Left hindlimb (tissue), 1 donor: Measurements from ENCODE around the gene SPECC1L.

Experiments
- DNase-seq: peaks from one replicate; pipeline ENCODE4 v3.0.0-alpha.2; 2018

Gene SPECC1L

GRCh38 chr22:24402460-24403192, 132.0 kb downstream of the SPECC1L start:
- no peak for DNase-seq

- no peak for DNase-seq
Measured at GRCh38 chr22:24403346-24403745, 132.7 kb downstream of the SPECC1L start.

GRCh38 chr22:24404561-24405275, 134.1 kb downstream of the SPECC1L start:
- DNase-seq, result no peak

- DNase-seq, result no peak
Measured at GRCh38 chr22:24405631-24406321, 135.1 kb downstream of the SPECC1L start.

DNA sequence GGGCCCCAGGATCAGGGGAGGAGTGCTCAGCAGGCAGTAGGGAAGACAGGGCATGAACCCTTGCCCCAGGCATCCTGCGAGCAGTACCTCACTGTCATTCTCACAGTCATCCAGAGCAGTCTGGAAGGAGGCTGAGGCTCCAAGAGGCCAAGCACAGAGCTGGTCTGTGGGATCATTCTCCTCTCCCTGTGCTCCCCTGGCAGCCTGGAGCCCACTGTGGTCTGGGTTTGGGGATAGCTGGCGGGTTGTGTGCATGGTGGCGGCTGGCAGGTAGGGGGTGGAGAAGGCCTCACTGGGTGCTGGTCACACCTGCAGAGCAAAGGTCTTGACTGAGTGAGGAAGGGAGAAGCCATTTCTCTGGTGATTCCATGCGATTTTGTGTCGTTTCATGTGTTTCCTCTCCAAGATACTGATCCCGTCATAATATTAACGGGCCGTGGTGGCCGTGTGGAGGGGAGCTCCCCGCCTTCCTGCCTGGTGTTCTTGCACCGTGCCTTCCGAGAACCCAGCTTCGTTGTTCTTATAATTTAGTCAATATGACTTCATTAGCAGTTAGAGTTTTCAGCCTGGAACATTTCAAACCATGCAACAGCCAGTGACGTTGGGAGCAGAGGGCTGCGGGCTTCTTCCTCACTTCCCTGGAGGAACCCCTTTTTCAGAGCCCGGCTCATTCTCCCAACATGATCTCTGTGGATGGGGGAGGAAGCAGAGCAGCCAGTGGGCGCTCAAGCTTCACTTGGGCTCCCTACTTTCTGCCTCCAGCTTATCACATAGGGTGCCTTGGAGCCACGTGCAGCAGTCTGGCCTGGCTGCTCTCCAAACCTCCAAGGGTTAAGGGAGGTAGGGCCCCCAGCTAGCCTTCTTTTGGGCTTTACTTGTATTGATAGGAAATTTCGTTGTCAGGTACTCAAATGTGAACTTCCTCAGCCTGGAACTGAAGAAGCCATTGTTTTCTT, 136.0 kb downstream of the SPECC1L start:
- no peak for DNase-seq

DNA sequence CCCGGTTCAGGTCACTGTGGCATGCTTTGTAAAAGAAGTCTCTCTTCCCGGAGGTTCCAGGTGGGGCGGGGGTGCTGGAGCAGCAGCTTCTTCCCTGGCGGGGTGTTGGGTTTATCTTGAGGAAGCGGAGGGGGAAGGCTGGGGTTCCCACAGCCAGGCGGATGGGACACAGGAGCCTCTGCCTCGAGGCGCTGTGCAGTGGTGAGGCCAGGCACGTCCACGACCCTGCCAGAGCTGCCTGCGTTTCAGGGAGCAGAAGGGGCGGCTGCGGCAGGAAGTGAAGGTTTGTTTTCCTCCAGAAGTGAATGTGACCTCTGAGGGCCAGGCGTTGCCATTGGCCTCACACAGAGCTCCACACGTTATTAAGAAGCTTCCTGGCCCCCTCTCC, 136.6 kb downstream of the SPECC1L start:
- no peak for DNase-seq

DNA sequence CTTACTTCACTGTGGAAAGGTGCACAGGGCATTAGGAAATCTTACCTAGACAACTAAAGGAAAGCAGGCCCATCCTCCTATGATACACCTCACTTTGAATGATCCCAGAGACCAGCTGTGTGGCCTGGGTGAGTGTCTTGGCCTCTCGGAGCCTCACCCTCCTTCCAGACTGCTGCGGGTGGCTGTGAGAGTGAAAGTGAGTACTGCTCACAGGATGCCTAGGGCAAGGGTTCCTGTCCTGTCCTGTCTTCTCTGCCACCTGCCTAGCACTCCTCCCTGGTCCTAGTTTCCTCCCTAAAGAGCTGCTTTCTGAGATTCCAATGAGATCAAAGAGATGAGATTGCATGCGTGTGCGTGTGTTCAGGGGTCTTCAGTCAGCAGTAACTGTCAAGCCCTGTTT, 137.3 kb downstream of the SPECC1L start:
- no peak for DNase-seq

GRCh38 chr22:24408630-24409029, 138.0 kb downstream of the SPECC1L start:
- no peak for DNase-seq

GRCh38 chr22:24409707-24410106, 139.1 kb downstream of the SPECC1L start:
- no peak for DNase-seq

GRCh38 chr22:24410110-24410856, 139.7 kb downstream of the SPECC1L start:
- DNase-seq, result no peak

- DNase-seq, result no peak
Measured at GRCh38 chr22:24411256-24412004, 140.8 kb downstream of the SPECC1L start.

DNA sequence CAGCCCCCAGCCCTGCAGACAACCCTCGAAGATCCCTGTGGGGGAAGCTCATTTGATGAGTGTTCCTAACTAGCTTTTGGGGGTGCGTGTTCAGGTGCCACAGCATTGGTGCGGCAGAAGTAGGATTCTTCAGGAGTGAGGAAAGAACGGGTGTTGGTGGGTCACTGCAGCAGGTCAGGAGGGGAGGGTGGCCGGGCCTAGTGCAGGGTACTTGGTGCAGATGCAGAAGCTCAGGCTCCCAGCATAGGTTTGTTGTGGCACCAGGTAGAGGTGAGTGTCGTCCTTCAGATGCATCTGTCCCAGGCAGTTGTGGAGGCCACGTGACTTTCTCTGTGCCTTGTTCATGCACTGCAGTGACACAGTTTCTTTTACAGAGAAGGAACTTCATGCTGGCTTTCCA, 141.6 kb downstream of the SPECC1L start:
- DNase-seq, result no peak

- DNase-seq, result no peak
Measured at GRCh38 chr22:24413271-24413670, 142.6 kb downstream of the SPECC1L start.

DNA sequence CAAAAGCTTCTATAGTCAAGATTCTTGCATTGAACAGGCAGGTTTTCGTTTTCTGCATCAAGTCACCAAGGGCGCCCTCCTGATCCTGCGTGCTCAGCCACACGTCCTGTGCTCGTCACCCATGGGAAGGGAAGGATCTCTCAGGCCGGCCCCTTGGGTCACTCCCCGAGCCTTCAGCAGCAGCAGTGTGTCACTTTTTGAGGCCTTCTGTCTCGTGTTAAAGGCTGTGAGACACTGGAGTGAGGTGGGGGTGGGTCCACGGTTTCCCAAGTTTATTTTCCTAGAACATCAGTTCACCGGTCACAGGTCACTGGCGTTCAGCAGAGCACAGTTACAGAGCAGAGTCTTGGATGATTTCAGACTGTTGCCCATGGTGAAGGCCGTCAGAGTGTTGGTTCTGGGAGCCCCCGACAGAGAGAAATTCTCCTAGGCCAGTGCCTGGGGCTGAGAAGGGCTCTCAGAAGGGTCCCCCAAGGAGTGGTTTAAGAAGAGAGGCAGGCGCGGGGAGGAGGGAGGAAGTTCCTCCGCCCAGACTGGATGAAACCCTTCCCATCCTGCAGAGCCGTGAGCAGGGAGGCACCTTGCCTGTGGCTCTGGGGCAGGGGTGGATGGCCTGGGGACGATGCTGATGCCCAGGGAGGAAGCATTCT, 143.2 kb downstream of the SPECC1L start:
- peak; percentile 2 for DNase-seq

DNA sequence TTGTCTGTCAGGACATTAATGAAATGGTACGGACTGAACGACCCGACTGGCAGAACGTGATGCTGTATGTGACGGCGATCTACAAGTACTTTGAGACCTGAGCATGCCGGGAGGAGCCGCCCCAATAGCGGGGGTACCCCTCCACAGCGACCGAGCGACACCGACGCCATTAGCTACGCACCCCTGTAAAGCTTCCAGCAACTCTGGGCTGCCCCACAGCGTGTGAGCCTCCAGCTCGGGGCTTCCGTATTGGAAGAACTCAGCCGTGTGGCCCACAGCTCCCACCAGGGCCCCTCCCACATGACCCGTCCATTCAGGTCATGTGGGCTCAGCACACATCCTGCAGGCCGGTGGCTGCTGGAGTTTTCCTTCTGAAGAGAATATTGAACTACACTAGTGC, 143.9 kb downstream of the SPECC1L start:
- peak; percentile 4 for DNase-seq

DNA sequence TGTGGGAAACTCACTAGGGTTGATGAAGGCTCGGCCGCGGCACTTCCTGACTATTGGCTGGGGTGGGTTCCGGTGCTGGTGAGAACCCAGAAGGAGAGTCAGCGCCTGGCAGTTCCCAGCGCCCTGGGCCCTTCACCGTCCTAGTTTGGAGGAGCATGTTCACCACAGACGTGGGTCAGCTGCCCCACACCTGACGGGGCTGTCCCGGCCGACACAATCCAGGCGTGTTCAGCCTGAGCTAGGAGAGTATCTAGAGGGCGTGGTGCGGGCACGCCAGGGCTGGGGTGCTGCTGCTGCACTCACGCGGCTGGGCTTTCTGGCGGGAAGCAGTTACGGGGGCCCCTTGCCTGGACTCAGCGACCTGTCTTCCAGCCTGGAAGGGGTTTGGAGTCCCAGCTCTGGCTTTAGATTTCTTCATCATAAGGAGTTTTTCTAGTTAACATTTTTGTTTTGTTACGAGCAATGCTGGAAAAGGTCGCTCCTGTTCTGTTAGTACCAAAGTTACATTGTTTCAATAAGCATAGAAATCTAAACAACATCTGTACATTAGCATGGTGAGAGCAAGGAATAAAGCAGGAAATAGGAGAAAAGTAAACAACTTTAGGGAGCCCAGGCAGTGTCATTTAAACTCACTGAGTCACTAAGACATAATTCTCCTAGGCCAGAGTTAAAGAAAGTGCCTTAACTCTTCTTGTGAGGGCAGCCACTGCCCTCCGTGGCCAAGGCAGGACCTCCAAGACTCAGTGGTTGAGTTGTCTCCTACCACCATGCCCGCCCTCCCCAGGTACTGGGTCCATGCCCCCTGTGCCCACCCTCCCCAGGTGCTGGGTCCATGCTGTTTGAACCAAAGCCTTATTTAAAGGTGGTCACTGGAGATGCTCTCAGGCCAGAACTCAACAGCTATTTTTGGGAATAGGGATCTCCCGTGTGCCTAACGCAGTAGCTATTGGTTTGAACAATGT, 144.6 kb downstream of the SPECC1L start:
- peak; percentile 25 for DNase-seq

DNA sequence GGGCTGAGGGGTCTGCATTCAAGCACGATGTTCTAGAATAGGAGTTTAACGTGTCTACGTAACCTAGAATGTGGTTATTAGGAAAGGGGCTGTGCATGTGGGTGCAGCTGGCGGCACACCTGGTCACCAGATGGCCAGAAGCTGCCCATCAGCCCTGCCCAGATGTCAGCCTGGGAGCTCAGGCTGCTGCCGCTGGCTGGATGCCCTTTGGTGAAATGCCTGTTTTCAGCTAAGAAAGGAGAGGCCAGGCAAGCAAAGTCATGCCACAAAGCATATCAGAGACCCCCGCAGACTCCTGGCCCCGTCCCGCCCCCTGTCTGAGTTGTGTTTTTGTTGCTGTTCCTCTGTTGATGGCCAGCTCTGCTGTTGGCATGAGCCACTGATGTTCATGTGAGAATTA, 145.5 kb downstream of the SPECC1L start:
- peak; percentile 22 for DNase-seq

GRCh38 chr22:24416611-24417010, 146.0 kb downstream of the SPECC1L start:
- peak; percentile 6 for DNase-seq

DNA sequence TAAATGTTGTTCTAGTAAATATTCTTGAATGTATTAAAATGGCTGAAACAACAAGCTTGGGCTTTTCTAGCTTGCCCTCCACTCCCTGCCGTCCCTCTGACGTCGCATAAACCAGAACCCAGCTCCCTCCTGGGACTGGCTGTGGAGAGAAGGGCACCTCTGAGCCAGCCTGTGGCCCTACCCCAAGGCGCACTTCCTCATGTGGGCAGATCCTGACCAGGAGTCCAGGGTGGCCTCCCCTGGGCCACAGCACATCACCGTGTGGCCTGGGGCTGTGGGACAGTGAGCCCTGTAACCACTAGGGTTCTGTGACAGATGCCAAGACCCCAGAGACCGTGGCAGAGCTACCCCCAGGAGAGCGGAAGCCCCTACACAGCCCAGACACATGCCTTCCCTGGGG, 146.6 kb downstream of the SPECC1L start:
- DNase-seq, result peak; percentile 31
